H7 (cell line): ENCODE results near the gene NSUN3. TPM values are rescaled to one million over a fixed set of nuclear protein-coding genes. Genes with fewer than 3 reads are reported as not detected.

ENCODE experiments used
- DNase-seq: peaks from one replicate; pipeline ENCODE4 v3.0.0; 2012
- H3K27me3 ChIP-seq: 2 replicates; pipeline ENCODE4 v1.6.0; 2011; ENCODE audit warnings: mild to moderate bottlenecking, low read length; ENCODE audit not compliant: control insufficient read depth, insufficient read depth
- H3K36me3 ChIP-seq: replicated peaks from 2 replicates; pipeline ENCODE4 v1.5.1; 2011; ENCODE audit warnings: low read length; ENCODE audit not compliant: control insufficient read depth, insufficient read depth
- H3K4me3 ChIP-seq: 2 replicates; pipeline ENCODE4 v1.5.1; 2011; ENCODE audit warnings: low read depth, mild to moderate bottlenecking, control low read depth, low read length, moderate library complexity; ENCODE audit not compliant: insufficient read depth
- total RNA-seq: library from RNA; depleted of rRNA; stranded (reverse); fragments of >200 nt; shearing (Covaris generic); gene quantifications from 2 replicates; pipeline ENCODE4 v1.2.3, GENCODE V29; 2014

NSUN3 gene
- total RNA-seq, 1 experiment from 2014 or later, result 7.7 TPM

DNA sequence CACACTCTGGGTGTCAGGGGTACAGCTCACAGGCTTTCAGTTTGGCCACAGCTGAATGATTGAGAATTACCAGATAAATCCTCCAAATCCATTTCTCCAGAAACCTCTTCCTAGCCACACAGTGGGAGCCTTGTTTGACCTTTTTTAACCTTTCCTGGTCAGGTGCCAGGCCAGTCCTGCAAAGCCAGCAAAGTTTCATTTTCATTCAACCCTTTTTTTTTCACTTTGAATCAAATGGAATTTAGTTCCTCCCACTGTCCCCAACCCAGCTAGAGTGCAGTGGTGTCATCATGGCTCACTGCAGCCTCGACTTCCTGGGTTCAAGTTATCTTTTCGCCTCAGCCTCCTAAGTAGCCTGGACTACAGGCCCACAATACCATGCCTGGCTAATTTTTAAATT is 67.8 kb downstream of the NSUN3 start:
- Histone ChIP-seq H3K27me3 (no peaks in the 10 kb centered on the region), H3K36me3 (no peaks in the 10 kb centered on the region), H3K4me3 (no peak overlapping the region)
- DNase-seq, result no peak

GRCh38 chr3:94132777-94133176 is 69.9 kb downstream of the NSUN3 start:
- Histone ChIP-seq H3K4me3 (no peak overlapping the region), H3K27me3 (no peaks in the 10 kb centered on the region), H3K36me3 (no peaks in the 10 kb centered on the region)
- peak; percentile 12 for DNase-seq

GRCh38 chr3:94136133-94136532 is 73.3 kb downstream of the NSUN3 start:
- no peak for DNase-seq
- no peaks in the 10 kb centered on the region for H3K36me3 ChIP-seq
- no peak overlapping the region for H3K4me3 ChIP-seq
- no peaks in the 10 kb centered on the region for H3K27me3 ChIP-seq

- Histone ChIP-seq H3K36me3 (no peaks in the 10 kb centered on the region), H3K4me3 (no peak overlapping the region), H3K27me3 (no peaks in the 10 kb centered on the region)
- no peak for DNase-seq
Observed at GRCh38 chr3:94137377-94137776, 74.5 kb downstream of the NSUN3 start.

GRCh38 chr3:94146455-94146854 is 83.6 kb downstream of the NSUN3 start:
- Histone ChIP-seq H3K4me3 (no peak overlapping the region), H3K36me3 (no peaks in the 10 kb centered on the region), H3K27me3 (no peaks in the 10 kb centered on the region)
- DNase-seq, result no peak

DNA sequence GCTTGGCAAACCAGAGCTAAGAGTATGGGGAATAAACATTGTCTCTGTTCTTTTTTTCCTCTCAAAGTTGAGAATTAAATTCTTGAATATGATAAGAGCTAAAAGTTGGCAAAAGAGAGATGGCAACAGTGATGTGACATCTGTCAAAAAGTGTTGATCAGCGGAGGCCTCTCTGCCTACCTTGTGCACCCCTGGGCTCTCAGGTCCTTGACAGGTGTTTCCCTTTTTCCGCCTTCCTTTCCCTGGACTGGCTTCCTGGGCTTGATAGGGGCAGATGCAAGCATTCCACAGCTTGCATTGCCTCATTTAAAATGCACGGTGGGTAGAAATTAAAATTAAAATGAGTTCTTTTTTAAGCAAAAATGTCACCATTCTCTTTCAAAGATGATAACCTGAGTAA is 84.2 kb downstream of the NSUN3 start:
- no peak overlapping the region for H3K4me3 ChIP-seq
- H3K27me3 ChIP-seq, result no peaks in the 10 kb centered on the region
- H3K36me3 ChIP-seq, result no peaks in the 10 kb centered on the region
- no peak for DNase-seq

DNA sequence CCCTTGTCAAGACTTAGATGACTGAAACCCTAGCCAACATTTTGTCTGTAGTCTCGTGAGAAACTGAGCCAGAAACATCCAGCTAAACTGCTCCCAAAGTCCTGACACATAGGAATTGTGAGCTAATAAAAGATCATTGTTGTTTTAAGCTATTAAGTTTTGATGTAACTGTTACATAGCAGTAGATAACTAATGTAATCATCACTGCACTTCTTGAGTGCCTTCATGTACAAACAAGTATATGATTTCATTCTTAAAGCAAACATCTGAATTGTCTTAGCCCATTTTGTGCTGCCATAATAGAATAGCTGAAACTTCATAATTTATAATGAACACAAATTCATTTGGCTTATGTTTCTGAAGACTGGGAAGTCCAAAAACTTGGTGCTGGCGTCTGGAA is 87.3 kb downstream of the NSUN3 start:
- no peak for DNase-seq
- no peaks in the 10 kb centered on the region for H3K27me3 ChIP-seq
- no peak overlapping the region for H3K4me3 ChIP-seq
- H3K36me3 ChIP-seq, result no peaks in the 10 kb centered on the region

DNA sequence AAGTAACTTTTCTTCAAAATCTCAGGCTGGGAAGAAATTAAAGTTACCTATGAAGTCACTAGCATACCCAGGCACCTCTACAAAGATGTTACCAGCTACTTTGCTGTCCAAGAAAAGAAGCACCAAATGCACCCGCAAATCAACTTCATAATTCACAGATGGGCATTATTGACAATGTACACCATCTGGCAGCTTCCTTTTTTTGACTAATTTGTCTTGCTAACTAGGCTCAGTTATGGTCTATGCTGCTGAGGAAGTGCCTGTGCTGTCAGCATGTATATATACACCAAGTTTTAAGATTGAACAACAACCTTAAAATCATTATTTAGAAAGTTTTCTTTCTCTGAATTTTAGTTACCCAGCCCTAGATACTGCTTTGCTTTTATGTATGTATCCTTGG is 93.8 kb downstream of the NSUN3 start:
- no peaks in the 10 kb centered on the region for H3K27me3 ChIP-seq
- H3K36me3 ChIP-seq, result no peaks in the 10 kb centered on the region
- DNase-seq, result no peak
- H3K4me3 ChIP-seq, result no peak overlapping the region

- Histone ChIP-seq H3K4me3 (no peak overlapping the region), H3K36me3 (no peaks in the 10 kb centered on the region), H3K27me3 (no peaks in the 10 kb centered on the region)
- DNase-seq, result no peak
Observed at GRCh38 chr3:94158512-94158911, 95.7 kb downstream of the NSUN3 start.

- no peak for DNase-seq
- Histone ChIP-seq H3K27me3 (no peaks in the 10 kb centered on the region), H3K36me3 (no peaks in the 10 kb centered on the region), H3K4me3 (no peak overlapping the region)
Observed at GRCh38 chr3:94159062-94159828, 96.4 kb downstream of the NSUN3 start.

- H3K27me3 ChIP-seq, result no peaks in the 10 kb centered on the region
- no peak for DNase-seq
- H3K36me3 ChIP-seq, result no peaks in the 10 kb centered on the region
- no peak overlapping the region for H3K4me3 ChIP-seq
Observed at GRCh38 chr3:94162700-94163099, 99.8 kb downstream of the NSUN3 start.

GRCh38 chr3:94167346-94167745 is 104.5 kb downstream of the NSUN3 start:
- Histone ChIP-seq H3K27me3 (no peaks in the 10 kb centered on the region), H3K36me3 (no peaks in the 10 kb centered on the region), H3K4me3 (no peak overlapping the region)
- no peak for DNase-seq

- H3K36me3 ChIP-seq, result no peaks in the 10 kb centered on the region
- no peak overlapping the region for H3K4me3 ChIP-seq
- no peaks in the 10 kb centered on the region for H3K27me3 ChIP-seq
- DNase-seq, result no peak
Observed at GRCh38 chr3:94167796-94168195, 104.9 kb downstream of the NSUN3 start.

GRCh38 chr3:94171954-94172353 is 109.1 kb downstream of the NSUN3 start:
- H3K27me3 ChIP-seq, result no peaks in the 10 kb centered on the region
- DNase-seq, result no peak
- H3K36me3 ChIP-seq, result no peaks in the 10 kb centered on the region
- no peak overlapping the region for H3K4me3 ChIP-seq

- no peaks in the 10 kb centered on the region for H3K27me3 ChIP-seq
- no peaks in the 10 kb centered on the region for H3K36me3 ChIP-seq
- no peak for DNase-seq
- no peak overlapping the region for H3K4me3 ChIP-seq
Observed at GRCh38 chr3:94172695-94173310, 109.9 kb downstream of the NSUN3 start.
